Liver (tissue), 9 donors: ENCODE measurements around the gene RELN. TPM values are rescaled to one million over a fixed set of nuclear protein-coding genes. Genes with fewer than 3 reads are reported as not detected.

Source experiments
- DNase-seq: peaks from one replicate; pipeline ENCODE4 v3.0.0-alpha.2; 2017; ENCODE audit warnings: low spot score
- H3K27ac ChIP-seq, 2 donors: one replicate each; pipeline ENCODE4 v1.7.0; 2013; ENCODE audit warnings: inconsistent platforms in 2 of 2, low read length in 2 of 2, control low read depth in 1 of 2, low read depth in 1 of 2, mild to moderate bottlenecking in 1 of 2
- H3K27me3 ChIP-seq, 4 donors: one replicate each; pipeline versions ENCODE4 v1.6.1 to v1.7.0; 2013; ENCODE audit warnings: low read length in 3 of 4, inconsistent platforms in 1 of 4, mild to moderate bottlenecking in 1 of 4, moderate library complexity in 1 of 4; ENCODE audit not compliant: control insufficient read depth in 4 of 4, insufficient read depth in 4 of 4
- H3K36me3 ChIP-seq, 4 donors: one replicate each; pipeline versions ENCODE4 v1.6.1 to v1.7.0; 2013; ENCODE audit warnings: low read length in 3 of 4, mild to moderate bottlenecking in 3 of 4, low read depth in 1 of 4, moderate library complexity in 1 of 4; ENCODE audit not compliant: control insufficient read depth in 4 of 4, insufficient read depth in 3 of 4
- H3K4me1 ChIP-seq, 4 donors: one replicate each; pipeline versions ENCODE4 v1.6.1 to v1.7.0; 2013; ENCODE audit warnings: low read length in 3 of 4, mild to moderate bottlenecking in 3 of 4, moderate library complexity in 1 of 4; ENCODE audit not compliant: control insufficient read depth in 4 of 4, insufficient read depth in 4 of 4
- H3K4me3 ChIP-seq, 3 donors: one replicate each; pipeline versions ENCODE4 v1.6.1 to v1.7.0; 2013; ENCODE audit warnings: low read length in 3 of 3, control low read depth in 1 of 3, low read depth in 1 of 3, mild to moderate bottlenecking in 1 of 3
- H3K9ac ChIP-seq, 2 donors: one replicate each; pipeline ENCODE4 v1.7.0; 2013; ENCODE audit warnings: low read length in 2 of 2, mild to moderate bottlenecking in 2 of 2, moderate library complexity in 2 of 2, control low read depth in 1 of 2, low read depth in 1 of 2
- H3K9me3 ChIP-seq, 4 donors: one replicate each; pipeline versions ENCODE4 v1.6.1 to v1.7.0; 2013; ENCODE audit warnings: low read length in 3 of 4; ENCODE audit not compliant: control insufficient read depth in 4 of 4
- EGR1 ChIP-seq, 2 donors: IDR thresholded peaks; 2 replicates each; pipeline ENCODE4 v1.6.1; 2016 to 2018; ENCODE audit warnings: antibody characterized with exemption in 2 of 2, low read depth in 2 of 2
- FOXA1 ChIP-seq: IDR thresholded peaks from 2 replicates; pipeline ENCODE4 v1.6.1; 2016; ENCODE audit warnings: antibody characterized with exemption
- FOXA2 ChIP-seq: IDR thresholded peaks from 2 replicates; pipeline ENCODE4 v1.6.1; 2016; ENCODE audit warnings: antibody characterized with exemption
- HNF4A ChIP-seq, 2 donors: conservative IDR thresholded peaks; 2 replicates each; pipeline ENCODE4 v1.6.1; 2016; ENCODE audit warnings: antibody characterized with exemption in 2 of 2, mild to moderate bottlenecking in 2 of 2
- HNF4G ChIP-seq: IDR thresholded peaks from 2 replicates; pipeline ENCODE4 v1.6.1; 2016; ENCODE audit warnings: antibody characterized with exemption
- JUND ChIP-seq, 2 donors: IDR thresholded peaks; 2 replicates each; pipeline ENCODE4 v1.6.1; 2016; ENCODE audit warnings: antibody characterized with exemption in 2 of 2
- RAD21 ChIP-seq, 2 donors: IDR thresholded peaks; 2 replicates each; pipeline ENCODE4 v1.6.1; 2016; ENCODE audit warnings: antibody characterized with exemption in 2 of 2, mild to moderate bottlenecking in 2 of 2
- RXRA ChIP-seq, 2 donors: IDR thresholded peaks; 2 replicates each; pipeline ENCODE4 v1.6.1; 2017 to 2018; ENCODE audit warnings: antibody characterized with exemption in 2 of 2, mild to moderate bottlenecking in 1 of 2
- TAF1 ChIP-seq: conservative IDR thresholded peaks from 2 replicates; pipeline ENCODE4 v1.6.1; 2016; ENCODE audit warnings: antibody characterized with exemption, mild to moderate bottlenecking
- YY1 ChIP-seq: IDR thresholded peaks from 2 replicates; pipeline ENCODE4 v1.6.1; 2016; ENCODE audit warnings: antibody characterized with exemption, mild to moderate bottlenecking
- WGBS: extraction: QIAGEN DNeasy Blood & Tissue Kit; methylation state at CpG from one replicate; pipeline ENCODE4 v1.1.7; 2013; 5-methylcytosine and 5-hydroxymethylcytosine counted together
- polyA plus RNA-seq, 2 donors: library from polyadenylated mRNA; stranded (reverse) in 1 of 2; unstranded in 1 of 2; fragments of 200-250 nt in 1 of 2; fragments of >200 nt in 1 of 2; fragmentation: Nextera tagmentation in 1 of 2; extraction: Ambion mirVana in 1 of 2; gene quantifications; one replicate each; pipeline versions ENCODE4 v1.2.1 to v1.2.3, GENCODE V29; 2013 to 2015
- total RNA-seq, 2 donors: library from RNA; depleted of rRNA; stranded (reverse); fragments of >200 nt; gene quantifications; one replicate each; pipeline ENCODE4 v1.2.3, GENCODE V29; 2014
- TF ChIP-seq, protein P1 (sequence below): fragments of 150-350 bp; IDR thresholded peaks from 2 replicates; pipeline ENCODE4 v1.5.1; 2017; ENCODE audit warnings: improper control_type of control experiment, low read depth, low read length; ENCODE audit not compliant: missing input control
- TF ChIP-seq, protein P2 (sequence below): IDR thresholded peaks from 2 replicates; pipeline ENCODE4 v1.6.1; 2016; ENCODE audit warnings: antibody characterized with exemption
- TF ChIP-seq, protein P3 (sequence below): IDR thresholded peaks from 2 replicates; pipeline ENCODE4 v1.6.1; 2016; ENCODE audit warnings: antibody characterized with exemption
- TF ChIP-seq, protein P4 (sequence below): IDR thresholded peaks from 2 replicates; pipeline ENCODE4 v1.6.1; 2016; ENCODE audit warnings: antibody characterized with exemption
- TF ChIP-seq, protein P5 (sequence below): IDR thresholded peaks from 2 replicates; pipeline ENCODE4 v1.6.1; 2016; ENCODE audit warnings: antibody characterized with exemption, mild to moderate bottlenecking
- donor health status: healthy.
- donor health status: healthy.
- donor health status: healthy.
- donor health status: healthy.
- donor health status: healthy.

The RELN gene
- total and polyA plus RNA-seq, 4 donors: 10.0 to 69.8 (median 28.4) TPM

DNA sequence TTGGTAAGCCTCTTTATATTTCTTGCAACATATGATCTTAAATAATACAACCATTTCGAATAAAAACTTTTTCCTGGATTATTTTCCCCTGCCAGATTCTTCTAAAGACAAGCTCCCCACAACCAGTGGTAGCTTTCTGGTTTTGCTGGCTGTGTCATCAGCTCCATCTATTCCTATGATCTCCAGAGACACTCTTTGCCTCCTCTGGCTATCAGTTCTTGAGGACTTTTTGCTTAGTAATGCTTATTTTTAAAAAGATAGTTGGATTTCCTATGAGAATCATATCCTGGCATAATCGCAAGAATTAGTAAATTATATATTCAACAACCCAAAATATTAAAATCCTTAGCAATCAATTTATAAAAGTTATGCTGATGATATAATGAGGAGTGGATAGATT lies 439.7 kb downstream of the RELN start:
- no peaks in the 10 kb centered on the region for H3K9me3 ChIP-seq
- 67% methylated on average over 2 of the region's 2 CpGs for WGBS
- DNase-seq: no peak
- no peak for TF ChIP-seq TAF1
- TF ChIP-seq, protein P1, sequence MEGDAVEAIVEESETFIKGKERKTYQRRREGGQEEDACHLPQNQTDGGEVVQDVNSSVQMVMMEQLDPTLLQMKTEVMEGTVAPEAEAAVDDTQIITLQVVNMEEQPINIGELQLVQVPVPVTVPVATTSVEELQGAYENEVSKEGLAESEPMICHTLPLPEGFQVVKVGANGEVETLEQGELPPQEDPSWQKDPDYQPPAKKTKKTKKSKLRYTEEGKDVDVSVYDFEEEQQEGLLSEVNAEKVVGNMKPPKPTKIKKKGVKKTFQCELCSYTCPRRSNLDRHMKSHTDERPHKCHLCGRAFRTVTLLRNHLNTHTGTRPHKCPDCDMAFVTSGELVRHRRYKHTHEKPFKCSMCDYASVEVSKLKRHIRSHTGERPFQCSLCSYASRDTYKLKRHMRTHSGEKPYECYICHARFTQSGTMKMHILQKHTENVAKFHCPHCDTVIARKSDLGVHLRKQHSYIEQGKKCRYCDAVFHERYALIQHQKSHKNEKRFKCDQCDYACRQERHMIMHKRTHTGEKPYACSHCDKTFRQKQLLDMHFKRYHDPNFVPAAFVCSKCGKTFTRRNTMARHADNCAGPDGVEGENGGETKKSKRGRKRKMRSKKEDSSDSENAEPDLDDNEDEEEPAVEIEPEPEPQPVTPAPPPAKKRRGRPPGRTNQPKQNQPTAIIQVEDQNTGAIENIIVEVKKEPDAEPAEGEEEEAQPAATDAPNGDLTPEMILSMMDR: no peak
- no peak for TF ChIP-seq HNF4A (conservative IDR thresholded peaks at IDR 0.05)
- TF ChIP-seq, protein P2, sequence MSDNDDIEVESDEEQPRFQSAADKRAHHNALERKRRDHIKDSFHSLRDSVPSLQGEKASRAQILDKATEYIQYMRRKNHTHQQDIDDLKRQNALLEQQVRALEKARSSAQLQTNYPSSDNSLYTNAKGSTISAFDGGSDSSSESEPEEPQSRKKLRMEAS: no peak
- TF ChIP-seq FOXA1: no peak
- TF ChIP-seq, protein P3, sequence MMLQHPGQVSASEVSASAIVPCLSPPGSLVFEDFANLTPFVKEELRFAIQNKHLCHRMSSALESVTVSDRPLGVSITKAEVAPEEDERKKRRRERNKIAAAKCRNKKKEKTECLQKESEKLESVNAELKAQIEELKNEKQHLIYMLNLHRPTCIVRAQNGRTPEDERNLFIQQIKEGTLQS: no peak
- H3K27ac ChIP-seq: no peak overlapping the region
- H3K9ac ChIP-seq: no peak overlapping the region
- H3K4me3 ChIP-seq: no peak overlapping the region
- H3K27me3 ChIP-seq: peaks cover 0 to 3% (median 0%) of the 10 kb centered on the region in 4 donors
- H3K4me1 ChIP-seq: no peaks in the 10 kb centered on the region
- no peaks in the 10 kb centered on the region for H3K36me3 ChIP-seq

DNA sequence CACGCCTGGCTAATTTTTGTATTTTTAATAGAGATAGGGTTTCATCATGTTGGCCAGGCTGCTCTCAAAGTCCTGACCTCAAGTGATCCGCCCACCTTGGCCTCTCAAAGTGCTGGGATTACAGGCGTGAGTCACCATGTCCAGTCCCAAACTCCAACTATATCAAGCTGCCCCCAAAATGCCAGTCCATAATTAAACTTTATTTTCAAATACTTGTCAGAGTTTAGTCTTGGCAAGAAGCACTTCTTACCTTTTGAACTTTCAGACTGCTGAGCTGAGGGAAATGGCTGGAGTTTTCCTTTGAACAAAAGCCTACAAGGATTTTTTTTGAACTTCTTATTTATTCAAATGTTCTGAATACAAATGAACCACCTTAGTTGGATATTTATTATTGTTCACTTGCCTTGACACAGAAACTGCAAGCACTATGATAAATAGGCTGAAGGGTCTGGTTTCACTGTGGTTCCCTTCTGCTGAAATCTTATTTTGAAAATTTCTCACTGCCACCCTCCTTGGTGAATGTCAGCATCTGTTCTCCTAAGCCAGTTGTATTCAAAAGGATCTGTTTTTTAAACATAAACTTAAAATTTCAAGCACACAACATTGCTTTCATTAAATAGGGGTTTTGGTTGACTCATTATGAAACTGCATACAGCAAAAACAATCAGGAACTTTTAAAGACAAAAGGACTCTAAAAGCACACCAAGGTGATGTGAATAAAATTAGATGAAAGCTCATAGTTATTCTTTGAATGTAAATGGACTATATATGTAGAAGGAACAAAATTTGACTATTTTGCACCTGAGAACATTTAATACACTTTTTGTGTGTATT lies 441.8 kb downstream of the RELN start:
- Histone ChIP-seq H3K27ac (no peak overlapping the region), H3K36me3 (no peaks in the 10 kb centered on the region), H3K9me3 (no peaks in the 10 kb centered on the region), H3K4me1 (no peaks in the 10 kb centered on the region), H3K27me3 (peaks cover 0 to 3% (median 0%) of the 10 kb centered on the region in 4 donors), H3K9ac (no peak overlapping the region), H3K4me3 (no peak overlapping the region)
- TF ChIP-seq, protein P1: no peak
- TF ChIP-seq, protein P2: no peak
- TF ChIP-seq HNF4G: no peak
- TF ChIP-seq FOXA1: no peak
- 92% methylated on average over 3 of the region's 3 CpGs for WGBS
- DNase-seq: no peak

DNA sequence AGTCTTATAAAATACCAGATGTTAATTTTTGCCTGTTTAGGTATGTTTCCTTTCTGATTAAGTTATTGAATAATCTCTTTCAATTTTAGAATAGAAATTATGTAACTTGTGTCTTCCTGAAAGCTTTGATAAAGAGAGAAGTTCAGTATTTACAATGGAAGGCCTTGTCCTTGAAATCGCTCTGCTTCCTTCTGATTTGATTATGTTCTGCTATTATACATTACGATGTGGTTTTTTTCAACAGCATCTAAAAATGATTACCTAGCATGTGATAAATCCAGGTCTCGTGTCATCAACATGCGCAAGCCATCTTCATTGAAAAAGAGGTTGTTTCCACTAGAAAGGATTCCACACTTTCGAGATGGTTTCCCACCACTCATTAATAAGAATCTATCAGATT lies 447.0 kb downstream of the RELN start:
- no peak for DNase-seq
- Histone ChIP-seq H3K27me3 (peaks cover 0 to 3% (median 0%) of the 10 kb centered on the region in 4 donors), H3K9me3 (no peaks in the 10 kb centered on the region), H3K27ac (no peak overlapping the region), H3K36me3 (no peaks in the 10 kb centered on the region), H3K4me3 (no peak overlapping the region), H3K4me1 (no peaks in the 10 kb centered on the region), H3K9ac (no peak overlapping the region)
- WGBS: 85% methylated on average over 5 of the region's 5 CpGs
- TF ChIP-seq RXRA (IDR thresholded peaks at IDR 0.05): no peak
- no peak for TF ChIP-seq YY1
- TF ChIP-seq, protein P4, sequence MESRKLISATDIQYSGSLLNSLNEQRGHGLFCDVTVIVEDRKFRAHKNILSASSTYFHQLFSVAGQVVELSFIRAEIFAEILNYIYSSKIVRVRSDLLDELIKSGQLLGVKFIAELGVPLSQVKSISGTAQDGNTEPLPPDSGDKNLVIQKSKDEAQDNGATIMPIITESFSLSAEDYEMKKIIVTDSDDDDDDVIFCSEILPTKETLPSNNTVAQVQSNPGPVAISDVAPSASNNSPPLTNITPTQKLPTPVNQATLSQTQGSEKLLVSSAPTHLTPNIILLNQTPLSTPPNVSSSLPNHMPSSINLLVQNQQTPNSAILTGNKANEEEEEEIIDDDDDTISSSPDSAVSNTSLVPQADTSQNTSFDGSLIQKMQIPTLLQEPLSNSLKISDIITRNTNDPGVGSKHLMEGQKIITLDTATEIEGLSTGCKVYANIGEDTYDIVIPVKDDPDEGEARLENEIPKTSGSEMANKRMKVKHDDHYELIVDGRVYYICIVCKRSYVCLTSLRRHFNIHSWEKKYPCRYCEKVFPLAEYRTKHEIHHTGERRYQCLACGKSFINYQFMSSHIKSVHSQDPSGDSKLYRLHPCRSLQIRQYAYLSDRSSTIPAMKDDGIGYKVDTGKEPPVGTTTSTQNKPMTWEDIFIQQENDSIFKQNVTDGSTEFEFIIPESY: no peak
- no peak for TF ChIP-seq JUND (IDR thresholded peaks at IDR 0.05)
- no peak for TF ChIP-seq RAD21 (IDR thresholded peaks at IDR 0.05)
- TF ChIP-seq FOXA1: no peak
- no peak for TF ChIP-seq FOXA2
- TF ChIP-seq EGR1 (IDR thresholded peaks at IDR 0.05; ENCODE audit: low read depth in 2 of 2): no peak
- TF ChIP-seq, protein P5, sequence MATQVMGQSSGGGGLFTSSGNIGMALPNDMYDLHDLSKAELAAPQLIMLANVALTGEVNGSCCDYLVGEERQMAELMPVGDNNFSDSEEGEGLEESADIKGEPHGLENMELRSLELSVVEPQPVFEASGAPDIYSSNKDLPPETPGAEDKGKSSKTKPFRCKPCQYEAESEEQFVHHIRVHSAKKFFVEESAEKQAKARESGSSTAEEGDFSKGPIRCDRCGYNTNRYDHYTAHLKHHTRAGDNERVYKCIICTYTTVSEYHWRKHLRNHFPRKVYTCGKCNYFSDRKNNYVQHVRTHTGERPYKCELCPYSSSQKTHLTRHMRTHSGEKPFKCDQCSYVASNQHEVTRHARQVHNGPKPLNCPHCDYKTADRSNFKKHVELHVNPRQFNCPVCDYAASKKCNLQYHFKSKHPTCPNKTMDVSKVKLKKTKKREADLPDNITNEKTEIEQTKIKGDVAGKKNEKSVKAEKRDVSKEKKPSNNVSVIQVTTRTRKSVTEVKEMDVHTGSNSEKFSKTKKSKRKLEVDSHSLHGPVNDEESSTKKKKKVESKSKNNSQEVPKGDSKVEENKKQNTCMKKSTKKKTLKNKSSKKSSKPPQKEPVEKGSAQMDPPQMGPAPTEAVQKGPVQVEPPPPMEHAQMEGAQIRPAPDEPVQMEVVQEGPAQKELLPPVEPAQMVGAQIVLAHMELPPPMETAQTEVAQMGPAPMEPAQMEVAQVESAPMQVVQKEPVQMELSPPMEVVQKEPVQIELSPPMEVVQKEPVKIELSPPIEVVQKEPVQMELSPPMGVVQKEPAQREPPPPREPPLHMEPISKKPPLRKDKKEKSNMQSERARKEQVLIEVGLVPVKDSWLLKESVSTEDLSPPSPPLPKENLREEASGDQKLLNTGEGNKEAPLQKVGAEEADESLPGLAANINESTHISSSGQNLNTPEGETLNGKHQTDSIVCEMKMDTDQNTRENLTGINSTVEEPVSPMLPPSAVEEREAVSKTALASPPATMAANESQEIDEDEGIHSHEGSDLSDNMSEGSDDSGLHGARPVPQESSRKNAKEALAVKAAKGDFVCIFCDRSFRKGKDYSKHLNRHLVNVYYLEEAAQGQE: no peak
